ENCODE measurements around the gene HOXA1.

DNA sequence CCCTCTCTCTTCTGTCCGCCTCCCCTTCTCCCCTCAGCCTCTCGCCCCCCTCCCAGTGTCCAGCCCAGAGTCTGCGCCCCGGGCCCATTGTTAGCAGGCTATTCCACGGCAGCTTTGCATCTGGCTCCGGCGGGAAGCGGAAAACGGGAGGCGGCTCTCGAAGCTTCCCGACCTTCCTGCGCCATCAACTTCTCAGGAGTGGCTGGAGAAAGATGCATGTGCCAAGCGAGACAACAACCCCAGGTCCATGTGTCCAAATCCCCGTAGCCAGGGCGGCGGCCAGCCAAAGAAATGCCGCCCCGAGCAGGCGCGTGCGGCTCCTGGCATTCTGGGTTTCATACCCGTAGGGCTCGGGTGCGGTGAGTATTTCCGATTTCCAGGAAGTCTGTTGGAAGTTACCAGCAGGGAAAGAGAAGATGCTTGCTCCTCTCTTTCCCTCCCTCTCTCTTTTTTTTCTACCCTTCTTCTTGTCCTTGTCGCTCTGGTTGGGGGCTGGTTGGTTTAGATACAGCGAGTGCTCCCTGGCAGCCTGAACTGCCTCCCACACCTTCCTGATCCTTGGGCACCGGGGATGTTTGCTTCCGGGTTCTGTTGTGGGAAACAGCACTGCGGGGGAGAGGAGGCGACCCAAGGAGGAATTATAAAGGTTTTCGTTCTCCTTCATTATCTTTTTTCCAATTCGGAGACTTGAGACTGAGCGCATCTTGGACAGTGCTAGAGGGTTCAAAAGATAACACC is 7.9 kb upstream of the HOXA1 start:
- TF ChIP-seq, protein P1, sequence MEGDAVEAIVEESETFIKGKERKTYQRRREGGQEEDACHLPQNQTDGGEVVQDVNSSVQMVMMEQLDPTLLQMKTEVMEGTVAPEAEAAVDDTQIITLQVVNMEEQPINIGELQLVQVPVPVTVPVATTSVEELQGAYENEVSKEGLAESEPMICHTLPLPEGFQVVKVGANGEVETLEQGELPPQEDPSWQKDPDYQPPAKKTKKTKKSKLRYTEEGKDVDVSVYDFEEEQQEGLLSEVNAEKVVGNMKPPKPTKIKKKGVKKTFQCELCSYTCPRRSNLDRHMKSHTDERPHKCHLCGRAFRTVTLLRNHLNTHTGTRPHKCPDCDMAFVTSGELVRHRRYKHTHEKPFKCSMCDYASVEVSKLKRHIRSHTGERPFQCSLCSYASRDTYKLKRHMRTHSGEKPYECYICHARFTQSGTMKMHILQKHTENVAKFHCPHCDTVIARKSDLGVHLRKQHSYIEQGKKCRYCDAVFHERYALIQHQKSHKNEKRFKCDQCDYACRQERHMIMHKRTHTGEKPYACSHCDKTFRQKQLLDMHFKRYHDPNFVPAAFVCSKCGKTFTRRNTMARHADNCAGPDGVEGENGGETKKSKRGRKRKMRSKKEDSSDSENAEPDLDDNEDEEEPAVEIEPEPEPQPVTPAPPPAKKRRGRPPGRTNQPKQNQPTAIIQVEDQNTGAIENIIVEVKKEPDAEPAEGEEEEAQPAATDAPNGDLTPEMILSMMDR (IDR thresholded peaks at IDR 0.05; ENCODE audit: borderline replicate concordance, extremely low read depth, low read length, poor library complexity, severe bottlenecking): no peak
- no peak for TF ChIP-seq EZH2 (IDR thresholded peaks at IDR 0.05; ENCODE audit: borderline replicate concordance, low read depth, low read length, severe bottlenecking)

Measured in DND-41 (cell line).